IPS-NIHi11 (cell line): ENCODE data around the gene CAMKK2.
"Not testable (repeated sequence)": the region's sequence is repeated elsewhere in the genome, so short reads cannot be mapped to it uniquely, and the experiment has no call there.

Experiments used
- DNase-seq: peaks from one replicate; pipeline ENCODE4 v3.0.0; 2012; ENCODE audit warnings: mixed read lengths, low spot score

CAMKK2 gene

DNA sequence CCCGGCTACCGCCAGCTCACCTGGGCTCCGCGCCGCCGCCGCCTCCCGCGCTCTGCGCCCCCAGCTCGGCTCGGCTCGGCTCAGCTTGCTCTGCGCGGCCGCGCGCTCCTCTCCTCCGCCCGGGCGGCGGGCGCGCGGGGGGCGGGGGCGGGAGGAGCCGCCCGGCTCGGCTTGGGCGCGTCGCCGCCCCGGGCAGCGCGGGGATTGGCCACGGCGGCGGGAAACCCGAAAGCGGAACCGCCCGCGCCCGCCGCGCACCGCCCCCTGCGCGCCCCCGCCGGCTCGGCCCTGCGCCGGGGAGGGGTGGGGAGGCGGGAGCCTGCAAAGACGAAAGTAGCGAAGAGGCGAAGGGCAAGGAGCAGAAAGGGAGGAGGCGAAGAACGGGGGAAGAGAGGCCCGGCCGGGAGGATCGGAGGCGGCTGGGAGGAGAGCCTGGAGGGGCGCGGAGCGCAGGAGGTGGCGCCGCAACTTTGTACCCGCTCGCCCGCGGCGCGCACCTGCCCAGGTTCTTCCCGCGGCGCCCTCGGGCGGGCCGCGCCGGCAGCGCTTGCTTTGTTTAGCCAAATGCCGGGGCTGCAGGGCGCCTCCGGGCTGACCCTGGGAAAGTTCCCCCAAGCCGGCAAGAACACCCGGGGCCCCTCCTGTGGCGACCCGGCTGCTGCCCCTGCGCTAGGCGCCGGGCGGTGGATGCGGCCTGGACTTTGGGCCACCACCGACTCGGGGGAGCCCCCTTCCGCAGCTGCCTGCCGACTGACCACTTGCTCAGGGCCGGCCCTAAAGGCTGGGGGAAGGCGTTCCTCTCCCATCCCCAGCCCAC, at the start of gene CAMKK2:
TSS of gene CAMKK2 (minus strand) at position 92 of the 817 bp plus-strand sequence. CDS start 22,183 bp downstream, outside the sequence.
- DNase-seq, result peak; percentile 98

DNA sequence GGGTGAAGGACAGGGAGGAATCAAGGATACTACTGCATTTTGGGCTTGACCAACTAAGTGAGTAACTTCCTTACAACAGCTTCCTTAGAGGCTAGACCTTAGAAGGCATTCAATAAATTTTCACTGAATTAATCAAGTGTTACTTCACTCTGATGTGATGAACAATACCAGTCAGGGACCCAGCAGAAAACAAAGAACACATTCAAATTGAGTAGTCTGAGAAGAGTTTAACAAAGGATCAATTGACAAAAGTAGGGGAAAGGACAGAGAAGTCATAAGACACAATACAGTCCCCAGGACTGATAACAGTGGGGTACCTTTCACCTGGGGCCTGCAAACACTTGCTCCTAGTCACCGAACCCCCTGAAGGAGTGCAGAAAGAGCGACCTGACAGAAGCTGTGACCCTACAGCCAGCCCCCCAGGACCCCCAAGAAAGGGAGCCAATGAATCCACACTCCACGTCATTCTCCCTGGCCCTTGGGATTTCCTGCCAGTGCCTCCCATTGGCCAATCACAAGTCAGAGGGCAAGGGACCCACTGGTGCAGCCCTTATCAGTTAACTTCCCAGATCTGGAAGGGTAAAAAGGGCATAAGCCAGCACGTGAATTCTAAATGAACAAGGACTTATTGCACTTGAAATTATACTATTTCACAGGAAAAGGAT, 48.8 kb upstream of the CAMKK2 start:
- no peak for DNase-seq

DNA sequence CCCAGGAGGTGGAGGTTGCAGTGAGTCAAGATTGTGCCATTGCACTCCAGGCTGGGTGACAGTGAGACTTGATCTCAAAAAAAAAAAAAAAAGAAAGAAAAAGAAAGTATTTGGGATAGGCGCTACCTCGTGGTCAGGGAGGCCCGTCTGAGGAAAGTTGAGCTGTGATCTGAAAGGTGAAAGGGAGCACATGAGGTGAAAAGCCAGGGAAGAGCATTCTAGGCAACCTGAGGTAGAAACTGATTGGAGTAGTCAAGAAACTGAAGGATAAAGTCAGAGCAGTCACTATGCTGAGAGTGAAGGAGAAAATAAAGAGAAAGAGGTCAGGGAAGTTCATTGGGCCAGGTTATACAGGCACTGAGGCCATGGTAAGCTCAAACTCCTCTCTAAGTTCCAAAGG, 48.0 kb upstream of the CAMKK2 start:
- no peak for DNase-seq

DNA sequence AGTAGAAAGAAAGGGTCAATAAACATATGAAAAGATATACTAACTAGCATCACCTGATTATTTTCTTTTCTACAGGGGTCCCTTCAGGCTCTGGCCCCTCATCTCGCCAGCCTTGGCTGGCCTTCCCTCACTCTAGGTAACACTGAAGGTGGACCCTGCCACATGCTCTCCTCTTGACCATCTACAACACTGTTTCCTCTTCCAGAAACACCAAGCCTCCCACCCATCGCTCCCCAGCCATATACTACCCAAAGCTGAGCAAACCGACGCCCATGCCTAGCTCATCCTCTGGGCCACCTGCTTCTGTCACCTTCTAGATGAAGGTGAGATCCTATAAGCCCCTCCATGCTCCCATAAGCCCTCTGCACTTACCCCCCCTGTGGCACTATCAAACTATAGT, 40.9 kb upstream of the CAMKK2 start:
- no peak for DNase-seq

DNA sequence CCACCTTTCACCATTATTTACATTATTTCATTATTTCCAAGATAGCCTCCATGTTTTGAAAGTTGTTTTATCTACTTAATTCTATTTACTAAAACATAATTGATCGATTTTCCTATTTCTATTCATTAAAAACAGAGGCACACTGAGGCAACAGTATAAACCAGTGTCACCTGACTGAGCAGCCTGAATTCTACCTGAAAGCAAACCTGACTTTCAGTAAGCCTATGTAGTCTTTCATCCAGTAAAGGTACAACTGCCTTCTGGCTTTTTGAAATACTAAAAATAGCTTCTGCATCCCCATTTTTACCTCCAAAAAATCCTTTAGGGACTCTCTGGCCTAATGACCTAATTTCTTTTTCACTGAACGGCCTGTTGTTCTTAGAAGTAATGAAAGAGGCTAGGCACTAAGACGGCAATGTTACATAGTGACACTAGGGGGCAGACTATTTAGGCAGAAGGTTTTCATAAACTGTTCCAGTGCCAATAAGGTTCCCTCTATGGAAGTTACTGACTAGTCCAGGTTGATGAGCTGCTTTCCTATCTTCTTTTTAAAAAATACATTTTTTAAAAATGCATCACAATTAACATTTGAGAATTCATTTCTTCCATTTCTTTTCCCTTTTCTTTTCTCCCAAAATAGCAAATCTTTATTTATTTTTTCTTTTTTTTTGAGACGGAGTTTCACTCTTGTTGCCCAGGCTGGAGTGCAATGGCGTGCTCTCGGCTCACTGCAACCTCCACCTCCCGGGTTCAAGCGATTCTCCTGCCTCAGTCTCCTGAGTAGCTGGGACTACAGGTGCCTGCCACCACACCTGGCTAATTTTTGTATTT, 38.2 kb upstream of the CAMKK2 start:
- peak; percentile 74 for DNase-seq

DNA sequence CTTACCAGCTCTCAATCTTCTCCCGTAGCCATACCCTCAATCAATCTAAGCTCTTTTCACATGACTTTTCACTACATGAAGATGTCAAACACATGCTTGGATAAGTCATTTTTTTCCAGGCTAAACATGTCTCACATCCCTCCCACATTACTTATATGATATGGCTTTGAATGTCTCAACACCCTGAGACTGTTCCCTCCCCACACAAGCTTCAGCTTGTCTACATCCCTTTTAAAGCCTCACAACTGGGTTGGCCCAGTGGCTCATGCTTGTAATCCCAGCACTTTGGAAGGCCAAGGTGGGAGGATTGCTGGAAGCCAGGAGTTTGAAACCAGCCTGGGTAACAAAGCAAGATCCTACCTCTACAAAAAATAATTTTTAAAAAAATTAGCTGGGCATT, 37.2 kb upstream of the CAMKK2 start:
- DNase-seq, result no peak

DNA sequence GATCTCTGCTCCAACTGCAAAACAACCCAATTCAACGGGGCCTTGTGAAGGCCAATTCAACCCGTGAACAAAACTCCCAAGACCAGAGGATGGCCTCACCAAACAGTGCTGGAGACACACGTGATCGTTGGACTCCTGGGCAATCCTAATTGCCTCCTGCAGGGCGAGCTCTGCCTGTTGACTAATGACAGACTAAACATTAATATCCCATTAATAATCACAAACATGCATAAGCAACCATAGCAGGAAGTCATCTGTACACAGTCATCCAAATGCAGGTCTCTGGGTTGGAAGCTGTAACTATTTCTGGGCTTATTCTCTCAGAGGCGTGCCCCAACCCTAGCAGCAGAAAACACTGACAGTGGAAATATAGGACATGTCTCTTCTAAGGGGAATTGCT, 34.7 kb upstream of the CAMKK2 start:
- DNase-seq, result no peak

DNA sequence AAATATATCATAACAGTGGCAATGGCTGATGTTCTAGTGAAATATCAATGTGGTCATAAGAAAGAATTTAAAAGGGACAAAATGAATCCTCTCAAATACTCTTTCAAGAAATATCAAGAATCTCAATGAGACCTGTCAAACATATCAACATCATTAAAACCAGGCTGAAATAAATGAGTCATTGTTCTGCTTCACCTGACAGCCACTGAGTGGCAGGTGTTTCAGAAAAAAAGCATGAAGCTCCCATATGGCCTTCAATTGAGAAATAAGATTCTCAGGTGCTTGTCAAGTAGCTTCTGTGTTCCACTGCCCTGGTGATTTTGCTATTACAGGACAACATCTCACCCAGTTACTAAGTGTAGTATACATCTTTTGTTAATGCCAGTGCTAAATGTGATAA, 34.2 kb upstream of the CAMKK2 start:
- DNase-seq, result no peak

DNA sequence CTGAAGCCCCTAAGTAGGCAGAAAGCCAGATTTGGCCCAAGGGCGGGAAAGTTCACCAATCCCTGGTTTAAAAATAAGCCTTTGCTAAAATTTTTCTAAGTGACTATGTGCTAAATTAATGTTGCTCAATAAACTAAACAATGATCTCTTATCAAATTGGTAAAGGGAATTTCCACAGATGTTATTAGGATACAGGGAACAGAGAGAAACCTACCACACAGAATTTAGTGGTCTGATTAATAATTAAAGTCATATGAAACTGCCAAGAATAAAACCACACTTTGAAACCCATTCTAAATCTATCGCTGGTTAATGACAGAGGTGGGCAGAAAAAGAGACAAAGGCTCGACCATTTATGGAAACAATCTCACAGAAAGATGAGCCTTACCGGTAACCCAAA, 33.7 kb upstream of the CAMKK2 start:
- DNase-seq, result no peak

DNA sequence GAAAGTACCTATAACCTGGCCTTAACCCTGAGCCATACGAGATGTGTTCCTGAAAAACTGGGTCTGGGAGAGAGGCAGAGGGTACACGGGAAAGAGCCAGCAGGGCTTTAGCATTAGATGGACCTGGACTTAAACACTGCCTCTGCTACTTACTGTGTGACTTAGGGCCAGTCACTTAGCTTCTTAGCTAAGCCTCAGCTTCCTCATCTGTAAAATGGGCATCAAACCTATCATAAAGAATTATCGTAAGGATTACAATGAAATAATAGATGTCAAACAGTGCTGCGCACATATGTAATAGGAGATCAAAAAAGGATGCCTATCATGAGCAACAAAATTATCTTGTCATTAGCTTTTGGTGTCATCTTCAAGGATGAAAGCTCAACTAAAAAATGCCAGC, 32.1 kb upstream of the CAMKK2 start:
- DNase-seq, result no peak

DNA sequence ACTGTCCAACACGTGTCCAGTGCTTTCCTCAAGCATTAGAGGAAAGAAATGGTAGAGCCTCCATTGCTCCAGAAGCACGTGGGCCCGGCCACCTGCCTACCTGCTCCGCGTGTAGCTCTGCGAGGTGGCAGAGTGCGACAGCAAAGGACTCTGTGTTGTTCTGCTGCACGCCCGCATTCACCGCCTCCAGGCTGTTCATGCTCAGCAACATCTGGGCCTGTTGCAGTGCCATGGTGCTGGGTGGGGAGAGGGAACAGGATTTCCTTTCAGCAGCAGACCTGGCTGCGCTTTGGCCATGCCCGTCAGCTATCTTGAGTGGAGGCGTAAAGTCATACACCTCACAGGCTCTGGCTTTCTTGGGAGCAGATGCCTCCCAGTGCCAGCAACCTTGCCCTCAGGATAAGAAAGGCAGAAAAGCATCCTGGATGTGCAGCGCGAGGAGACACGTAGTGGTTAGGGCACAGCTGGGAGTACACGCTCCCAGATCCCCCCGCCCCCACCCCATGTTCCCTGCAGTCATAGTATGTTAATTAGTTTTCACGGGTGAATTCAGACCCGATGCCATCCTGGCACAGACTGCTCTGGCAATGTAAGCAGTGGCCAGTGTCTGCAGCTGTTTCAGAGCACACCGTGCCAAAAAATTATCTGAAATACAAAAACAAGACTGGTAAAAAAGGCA, 30.6 kb upstream of the CAMKK2 start:
- no peak for DNase-seq

DNA sequence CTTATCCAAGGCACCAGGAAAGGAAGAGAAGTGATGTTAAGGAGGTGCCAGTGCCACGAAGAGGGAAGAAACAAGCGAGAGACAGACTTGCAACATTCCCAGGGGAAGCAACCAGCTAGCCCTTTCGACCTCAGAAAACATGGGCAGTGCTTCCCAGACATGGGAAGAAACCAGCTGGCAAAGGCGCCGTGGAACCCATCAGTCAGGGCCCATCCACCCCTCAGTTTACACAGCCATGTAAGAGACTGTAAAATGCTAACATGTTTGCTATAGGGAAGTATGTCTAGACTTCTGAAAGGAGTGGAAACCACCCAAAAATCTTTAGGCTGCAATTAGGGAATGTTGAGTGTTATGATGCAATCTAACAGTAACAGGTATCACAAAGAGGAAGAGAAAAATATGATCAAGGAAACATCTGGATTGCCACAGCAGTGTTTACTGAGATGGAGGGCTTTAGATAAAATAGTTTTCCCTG, 29.4 kb upstream of the CAMKK2 start:
- no peak for DNase-seq

DNA sequence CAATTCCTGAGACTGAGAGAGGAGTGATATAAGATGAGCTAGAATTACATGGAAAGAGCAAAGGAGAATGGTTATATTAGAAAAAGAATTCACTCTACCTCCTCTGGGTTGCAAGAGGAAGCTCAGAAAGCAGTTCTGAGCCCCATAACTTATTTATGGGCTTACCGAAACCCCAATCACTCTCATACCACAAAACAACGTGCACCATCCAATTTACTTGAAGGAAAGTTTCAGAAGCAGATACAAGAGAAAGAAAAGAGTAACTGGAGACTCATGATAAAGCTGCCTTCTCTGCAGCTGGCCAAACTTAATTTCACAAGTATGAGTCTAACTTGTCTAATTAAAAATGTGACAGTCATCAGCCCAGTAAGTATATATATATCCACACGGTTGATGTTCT, 27.4 kb upstream of the CAMKK2 start:
- DNase-seq, result no peak

DNA sequence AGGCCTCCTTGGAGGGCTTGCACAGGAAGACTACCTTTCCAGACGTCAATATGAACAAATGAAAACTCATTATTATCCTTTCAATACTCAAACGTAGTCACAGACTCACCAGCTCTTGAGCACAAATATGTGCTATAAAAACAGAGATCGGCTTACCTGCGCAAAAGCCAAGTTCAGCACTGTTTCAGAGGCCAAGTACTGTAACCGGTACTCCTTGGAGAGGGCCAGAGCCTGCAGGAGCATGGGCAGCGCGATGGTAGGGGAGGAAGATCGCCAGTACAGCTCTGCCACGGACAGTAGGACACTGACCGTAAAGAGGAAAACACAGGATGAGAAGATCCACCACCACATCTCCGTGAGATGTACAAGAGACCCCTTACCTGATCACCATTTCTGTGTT, 21.6 kb upstream of the CAMKK2 start:
- no peak for DNase-seq

DNA sequence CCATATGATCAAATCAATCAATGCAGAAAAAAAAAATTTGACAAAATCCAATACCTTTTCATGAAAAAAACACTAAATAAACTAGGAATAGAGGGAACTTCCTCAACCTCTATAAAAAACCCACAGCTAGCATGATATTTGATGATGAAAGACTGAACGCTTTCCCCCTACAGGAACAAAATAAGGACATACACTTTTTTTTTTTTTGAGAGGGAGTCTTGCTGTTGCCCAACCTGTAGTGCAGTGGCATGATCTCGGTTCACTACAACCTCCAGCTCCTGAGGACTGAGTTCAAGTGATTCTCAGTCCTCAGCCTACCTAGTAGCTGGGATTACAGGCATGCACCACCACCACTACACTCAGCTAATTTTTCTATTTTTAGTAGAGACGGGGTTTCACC, 17.9 kb upstream of the CAMKK2 start:
- no peak for DNase-seq

DNA sequence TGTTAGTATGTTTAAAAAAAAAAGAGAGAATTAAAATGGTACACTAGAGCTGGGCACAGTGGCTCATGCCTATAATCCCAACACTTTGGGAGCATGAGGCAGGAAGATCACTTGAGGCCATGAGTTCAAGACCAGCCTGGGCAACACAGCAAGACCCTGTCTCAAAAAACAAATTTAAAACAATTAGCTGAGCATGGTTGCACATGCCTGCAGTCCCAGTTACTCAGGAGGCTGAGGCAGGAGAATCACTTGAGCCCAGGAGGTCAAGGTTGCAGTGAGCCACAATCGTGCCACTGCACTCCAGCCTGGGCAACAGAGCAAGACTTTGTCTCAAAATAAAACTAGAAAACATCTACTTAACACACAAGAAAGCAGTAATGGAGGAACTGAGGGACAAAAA, 13.7 kb upstream of the CAMKK2 start:
- not testable (repeated sequence) for DNase-seq

DNA sequence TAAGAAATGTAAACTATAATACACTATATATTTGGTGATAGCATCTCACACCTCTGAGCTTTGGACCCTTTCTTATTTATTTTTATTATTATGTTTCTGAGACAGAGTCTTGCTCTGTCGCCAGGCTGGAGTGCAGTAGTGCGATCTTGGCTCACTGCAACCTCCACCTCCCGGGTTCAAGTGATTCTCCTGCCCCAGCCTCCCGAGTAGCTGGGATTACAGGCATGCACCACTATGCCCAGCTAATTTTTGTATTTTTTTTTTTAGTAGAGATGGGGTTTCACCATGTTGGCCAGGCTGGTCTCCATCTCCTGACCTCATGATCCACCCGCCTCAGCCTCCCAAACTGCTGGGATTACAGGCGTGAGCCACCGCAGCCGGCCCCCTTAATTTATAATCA, 10.9 kb upstream of the CAMKK2 start:
- DNase-seq, result not testable (repeated sequence)

DNA sequence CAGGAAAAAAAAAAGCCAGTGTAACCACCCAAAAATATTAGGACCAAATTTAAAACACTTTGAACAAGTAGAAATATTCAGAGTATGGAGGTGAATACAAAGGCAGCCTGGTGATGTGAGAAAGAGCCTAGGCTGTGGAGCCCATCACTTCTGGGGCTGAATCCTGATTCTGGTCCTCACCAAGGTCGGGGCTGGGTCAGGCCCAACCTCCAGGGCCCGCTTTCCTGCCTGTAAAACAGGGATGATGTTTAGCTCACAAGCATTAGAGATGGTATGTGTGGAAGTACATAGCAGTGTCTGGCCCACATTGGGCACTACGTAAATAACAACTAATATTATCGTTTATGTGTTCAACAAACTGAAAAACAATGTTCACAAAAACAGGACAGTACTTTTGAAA, 7.8 kb upstream of the CAMKK2 start:
- no peak for DNase-seq

DNA sequence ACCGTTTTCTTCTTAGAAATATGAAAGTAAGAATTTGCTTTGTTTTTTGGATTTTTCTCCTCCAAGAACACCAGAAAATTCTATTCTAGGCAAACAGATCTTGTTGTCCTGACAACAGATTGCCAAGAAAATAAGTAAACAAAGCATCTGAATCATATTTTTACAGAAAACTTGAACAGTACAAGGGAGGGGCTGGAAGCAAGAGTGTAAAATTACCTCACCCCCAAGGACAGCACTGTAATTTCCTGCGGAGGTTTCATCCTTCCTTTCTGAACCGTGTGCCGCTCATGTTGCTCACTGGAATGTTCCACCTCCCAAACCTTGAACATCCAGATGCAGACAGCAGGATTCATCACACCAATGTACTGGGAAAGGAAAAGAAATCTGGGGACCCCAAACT, 5.4 kb upstream of the CAMKK2 start:
- no peak for DNase-seq

DNA sequence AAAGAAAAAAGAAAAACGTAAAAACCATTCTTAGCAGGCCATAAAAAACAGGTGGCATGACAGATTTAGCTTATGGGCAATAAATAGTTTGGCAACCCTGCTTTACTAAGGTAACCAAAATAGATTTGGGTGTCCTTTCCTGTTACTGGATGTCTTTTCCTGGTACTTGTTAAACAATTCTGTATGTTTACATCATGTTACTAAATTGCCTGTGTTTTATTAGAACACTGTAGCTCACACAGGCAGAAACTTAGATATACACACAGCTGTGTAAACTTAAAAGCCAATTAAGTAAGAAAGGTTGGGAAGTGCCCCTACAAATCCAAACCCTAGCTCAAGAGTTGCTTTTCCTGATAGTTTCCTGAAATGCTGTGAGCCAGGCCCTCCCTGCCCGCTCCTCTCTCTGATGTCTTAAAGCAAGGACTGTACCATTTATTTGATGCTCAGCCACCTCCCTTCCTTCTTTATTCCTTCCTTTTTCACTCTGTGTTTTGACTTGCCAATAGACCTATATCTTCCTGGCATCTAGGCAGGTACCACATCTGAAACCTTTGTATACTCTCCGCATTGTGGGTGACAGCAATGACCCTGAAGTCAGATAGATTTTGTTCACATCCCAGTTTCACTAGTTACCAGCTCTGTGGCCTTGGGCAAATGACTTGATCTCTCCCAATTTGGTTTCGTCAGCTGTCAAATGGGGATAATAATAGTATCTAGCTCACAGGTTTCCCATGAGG, 3.7 kb upstream of the CAMKK2 start:
- DNase-seq, result no peak

DNA sequence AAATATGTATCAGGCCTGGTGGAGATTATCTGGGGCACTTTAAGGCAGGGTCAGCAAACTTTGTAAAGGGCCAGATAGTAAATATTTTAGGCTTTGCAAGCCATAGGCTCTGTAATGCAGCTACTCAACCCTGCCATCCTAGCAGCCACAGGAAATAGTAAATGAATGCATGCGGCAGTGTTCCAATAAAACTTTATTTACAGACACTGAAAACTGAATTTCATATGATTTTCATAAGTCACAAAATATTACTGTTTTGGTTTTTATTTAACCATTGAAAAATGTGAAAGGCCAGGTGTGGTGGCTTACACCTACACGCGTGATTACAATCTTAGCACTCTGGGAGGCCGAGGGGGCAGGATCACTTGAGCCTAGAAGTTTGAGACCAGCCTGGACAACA, 3.2 kb upstream of the CAMKK2 start:
- no peak for DNase-seq
